Fibroblast of lung (primary cell): ENCODE results near the gene NUDCD3. TPM values are rescaled to one million over a fixed set of nuclear protein-coding genes. Genes with fewer than 3 reads are reported as not detected.

Experiments
- DNase-seq, 2 donors: peaks; one replicate each; pipeline versions ENCODE4 v3.0.0 to v3.0.0-alpha.2; 2010; ENCODE audit warnings: low read depth in 2 of 2
- H2AFZ ChIP-seq: 2 replicates; pipeline ENCODE4 v1.5.1; 2012; ENCODE audit warnings: low read length, control low read depth, inconsistent platforms
- H3K27ac ChIP-seq: 2 replicates; pipeline ENCODE4 v1.5.1; 2011; ENCODE audit warnings: low read length, control low read depth; ENCODE audit not compliant: insufficient read depth
- H3K27me3 ChIP-seq: 2 replicates; pipeline ENCODE4 v1.5.1; 2011; ENCODE audit warnings: mild to moderate bottlenecking, low read length; ENCODE audit not compliant: control insufficient read depth, insufficient read depth
- H3K36me3 ChIP-seq: 2 replicates; pipeline ENCODE4 v1.5.1; 2011; ENCODE audit warnings: low read length; ENCODE audit not compliant: control insufficient read depth, insufficient read depth
- H3K4me1 ChIP-seq: 2 replicates; pipeline ENCODE4 v1.5.1; 2011; ENCODE audit warnings: low read length; ENCODE audit not compliant: control insufficient read depth, insufficient read depth; ENCODE audit errors: extremely low read depth
- H3K4me2 ChIP-seq: 2 replicates; pipeline ENCODE4 v1.5.1; 2011; ENCODE audit warnings: low read length, control low read depth; ENCODE audit not compliant: insufficient read depth; ENCODE audit errors: extremely low read depth
- H3K4me3 ChIP-seq, 4 experiments: fragments of 200-600 bp in 1 of 4; sonication (generic) in 1 of 4; replicated peaks in 1 of 4; 2 replicates each; pipeline ENCODE4 v1.5.1; 2011 to 2016; ENCODE audit warnings: low read length in 4 of 4, low read depth in 3 of 4, mild to moderate bottlenecking in 3 of 4, control low read depth in 2 of 4, inconsistent platforms in 1 of 4, mixed read lengths in 1 of 4; ENCODE audit not compliant: insufficient read depth in 1 of 4; ENCODE audit errors: control extremely low read depth in 1 of 4
- H3K79me2 ChIP-seq: 2 replicates; pipeline ENCODE4 v1.5.1; 2012; ENCODE audit warnings: mild to moderate bottlenecking, low read length, inconsistent platforms; ENCODE audit not compliant: control insufficient read depth, insufficient read depth
- H3K9ac ChIP-seq: 2 replicates; pipeline ENCODE4 v1.5.1; 2011; ENCODE audit warnings: mild to moderate bottlenecking, low read length, control low read depth; ENCODE audit not compliant: insufficient read depth
- H3K9me3 ChIP-seq: 2 replicates; pipeline ENCODE4 v1.5.1; 2012; ENCODE audit warnings: low read depth, low read length; ENCODE audit not compliant: control insufficient read depth, insufficient read depth
- H4K20me1 ChIP-seq: 2 replicates; pipeline ENCODE4 v1.5.1; 2011; ENCODE audit warnings: low read length; ENCODE audit not compliant: control insufficient read depth, insufficient read depth; ENCODE audit errors: extremely low read depth
- EZH2 ChIP-seq: IDR thresholded peaks from 2 replicates; pipeline ENCODE4 v1.5.1; 2012; ENCODE audit warnings: low read length, control low read depth, mild to moderate bottlenecking; ENCODE audit errors: missing control alignments
- polyA plus RNA-seq, 2 donors: library from polyadenylated mRNA; depleted of rRNA in 1 of 2; stranded (reverse) in 1 of 2; unstranded in 1 of 2; fragments of >200 nt; gene quantifications; 2 replicates each; pipeline ENCODE4 v1.2.1, GENCODE V29; 2011 to 2012; ENCODE audit warnings: missing spikeins in 1 of 2
- total RNA-seq: library from RNA; depleted of rRNA; stranded (reverse); fragments of >200 nt; gene quantifications from 2 replicates; pipeline ENCODE4 v1.2.1, GENCODE V29; 2014
- TF ChIP-seq, protein P1 (sequence below), 2 donors: IDR thresholded peaks in 1 of 2; conservative IDR thresholded peaks in 1 of 2; 1 replicate in 1 of 2; 2 replicates in 1 of 2; pipeline ENCODE4 v1.5.1; 2011 to 2012; ENCODE audit warnings: low read length in 2 of 2, control low read depth in 1 of 2, inconsistent platforms in 1 of 2, low read depth in 1 of 2, mild to moderate bottlenecking in 1 of 2

Gene NUDCD3
- total and polyA plus RNA-seq, 2 donors (not counting 1 experiment from before 2014, with no cell fraction given) = 51.9 to 68.7 TPM

DNA sequence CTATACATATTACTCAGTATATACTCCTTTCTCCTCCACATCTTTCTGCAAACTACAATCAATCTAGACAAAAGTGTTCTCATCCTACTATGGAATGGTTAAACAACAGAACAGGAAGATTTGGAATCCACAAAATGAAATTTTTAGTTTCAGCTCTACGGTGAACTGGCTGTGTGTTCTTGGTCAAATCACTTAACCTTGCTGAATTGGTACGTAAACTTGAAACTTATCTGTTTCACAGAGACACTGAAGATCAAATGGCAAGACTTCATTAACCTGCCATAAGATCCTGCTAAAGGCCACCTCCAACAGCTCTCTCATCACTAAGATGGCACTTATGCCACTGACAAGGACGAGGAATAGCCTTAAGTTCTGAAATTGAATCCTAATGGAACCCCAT is 1.5 kb downstream of the NUDCD3 start:
- no peak for DNase-seq
- no peaks in the 10 kb centered on the region for H3K27me3 ChIP-seq
- no peak overlapping the region for H3K27ac ChIP-seq
- no peak overlapping the region for H3K9ac ChIP-seq
- peaks cover 8% of the 10 kb centered on the region for H3K36me3 ChIP-seq
- H4K20me1 ChIP-seq = no peaks in the 10 kb centered on the region
- peak overlapping the region; percentile 76 to 89 (median 81) for H3K4me3 ChIP-seq
- TF ChIP-seq EZH2 = no peak
- TF ChIP-seq, protein P1, sequence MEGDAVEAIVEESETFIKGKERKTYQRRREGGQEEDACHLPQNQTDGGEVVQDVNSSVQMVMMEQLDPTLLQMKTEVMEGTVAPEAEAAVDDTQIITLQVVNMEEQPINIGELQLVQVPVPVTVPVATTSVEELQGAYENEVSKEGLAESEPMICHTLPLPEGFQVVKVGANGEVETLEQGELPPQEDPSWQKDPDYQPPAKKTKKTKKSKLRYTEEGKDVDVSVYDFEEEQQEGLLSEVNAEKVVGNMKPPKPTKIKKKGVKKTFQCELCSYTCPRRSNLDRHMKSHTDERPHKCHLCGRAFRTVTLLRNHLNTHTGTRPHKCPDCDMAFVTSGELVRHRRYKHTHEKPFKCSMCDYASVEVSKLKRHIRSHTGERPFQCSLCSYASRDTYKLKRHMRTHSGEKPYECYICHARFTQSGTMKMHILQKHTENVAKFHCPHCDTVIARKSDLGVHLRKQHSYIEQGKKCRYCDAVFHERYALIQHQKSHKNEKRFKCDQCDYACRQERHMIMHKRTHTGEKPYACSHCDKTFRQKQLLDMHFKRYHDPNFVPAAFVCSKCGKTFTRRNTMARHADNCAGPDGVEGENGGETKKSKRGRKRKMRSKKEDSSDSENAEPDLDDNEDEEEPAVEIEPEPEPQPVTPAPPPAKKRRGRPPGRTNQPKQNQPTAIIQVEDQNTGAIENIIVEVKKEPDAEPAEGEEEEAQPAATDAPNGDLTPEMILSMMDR (conservative IDR thresholded peaks at IDR 0.05 in 1 of 2, IDR thresholded peaks at IDR 0.05 in 1 of 2; ENCODE audit: low read depth in 1 of 2, low read length in 2 of 2) = no peak
- no peaks in the 10 kb centered on the region for H3K4me1 ChIP-seq
- no peaks in the 10 kb centered on the region for H3K9me3 ChIP-seq
- peaks cover 51% of the 10 kb centered on the region for H3K79me2 ChIP-seq
- H2AFZ ChIP-seq = no peak overlapping the region
- peak overlapping the region; percentile 93 for H3K4me2 ChIP-seq

DNA sequence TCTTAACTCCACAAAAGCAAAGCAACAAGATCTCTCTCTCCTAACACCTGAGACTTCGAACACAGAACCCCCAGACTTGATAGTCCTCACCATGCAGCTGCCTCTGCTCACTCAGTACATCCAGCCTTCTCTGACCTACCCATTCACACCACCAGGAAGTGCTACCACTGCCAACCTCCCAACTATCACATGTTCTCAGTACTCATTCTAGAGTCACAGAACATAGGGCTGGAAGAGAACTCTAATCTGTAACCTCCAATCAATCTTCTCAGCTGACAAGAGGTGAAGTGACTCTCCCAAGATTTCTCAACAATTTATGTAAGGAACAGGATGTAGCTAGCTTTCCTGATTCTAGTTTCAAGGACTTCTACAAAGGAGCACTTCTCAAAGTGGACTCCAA is 3.8 kb downstream of the NUDCD3 start:
- H4K20me1 ChIP-seq = no peaks in the 10 kb centered on the region
- H3K4me1 ChIP-seq = no peaks in the 10 kb centered on the region
- no peaks in the 10 kb centered on the region for H3K27me3 ChIP-seq
- no peak overlapping the region for H3K27ac ChIP-seq
- no peak overlapping the region for H3K9ac ChIP-seq
- peaks cover 13% of the 10 kb centered on the region for H3K36me3 ChIP-seq
- no peaks in the 10 kb centered on the region for H3K9me3 ChIP-seq
- H3K4me2 ChIP-seq = peak overlapping the region; percentile 15
- peak; percentile 37 to 53 for DNase-seq
- no peak overlapping the region for H3K4me3 ChIP-seq
- no peak overlapping the region for H2AFZ ChIP-seq
- TF ChIP-seq EZH2 = no peak
- TF ChIP-seq, protein P1 (conservative IDR thresholded peaks at IDR 0.05 in 1 of 2, IDR thresholded peaks at IDR 0.05 in 1 of 2; ENCODE audit: low read depth in 1 of 2, low read length in 2 of 2) = peak in 1 of 2 donors; percentile 19
- H3K79me2 ChIP-seq = peaks cover 52% of the 10 kb centered on the region

DNA sequence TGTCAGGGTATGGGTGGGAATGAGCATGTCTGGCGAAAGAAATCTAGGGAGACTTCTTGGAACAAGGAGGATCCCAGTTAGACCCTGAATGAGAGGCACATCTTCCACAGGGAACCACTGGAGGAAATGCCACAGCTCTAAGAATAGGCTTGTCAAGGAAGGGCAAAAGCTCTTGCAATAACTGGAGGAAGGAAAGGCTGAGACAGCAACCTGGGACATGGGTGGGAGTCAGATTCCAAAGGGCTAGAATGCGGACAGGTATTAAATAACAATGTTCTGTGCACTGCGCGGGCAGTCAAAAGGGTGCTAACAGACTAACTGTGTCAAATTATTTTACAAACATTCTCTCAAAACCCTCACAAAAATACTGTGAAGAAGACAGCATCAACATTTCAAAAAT is 4.5 kb downstream of the NUDCD3 start:
- DNase-seq = no peak
- H3K27me3 ChIP-seq = no peaks in the 10 kb centered on the region
- H3K27ac ChIP-seq = no peak overlapping the region
- no peak overlapping the region for H2AFZ ChIP-seq
- no peaks in the 10 kb centered on the region for H4K20me1 ChIP-seq
- H3K9ac ChIP-seq = no peak overlapping the region
- no peaks in the 10 kb centered on the region for H3K4me1 ChIP-seq
- H3K4me2 ChIP-seq = no peak overlapping the region
- H3K79me2 ChIP-seq = peaks cover 52% of the 10 kb centered on the region
- H3K36me3 ChIP-seq = peaks cover 14% of the 10 kb centered on the region
- TF ChIP-seq, protein P1 (conservative IDR thresholded peaks at IDR 0.05 in 1 of 2, IDR thresholded peaks at IDR 0.05 in 1 of 2; ENCODE audit: low read depth in 1 of 2, low read length in 2 of 2) = no peak
- no peak for TF ChIP-seq EZH2
- H3K4me3 ChIP-seq = no peak overlapping the region
- no peaks in the 10 kb centered on the region for H3K9me3 ChIP-seq
